Keratinocyte (primary cell): Measurements from ENCODE around the gene CMTR2. TPM values are rescaled to one million over a fixed set of nuclear protein-coding genes. Genes with fewer than 3 reads are reported as not detected.

ENCODE experiments used
- DNase-seq: peaks from one replicate; pipeline ENCODE4 v3.0.0-alpha.2; 2011; ENCODE audit warnings: low read depth, missing footprints, low spot score
- FAIRE-seq: peaks from 2 replicates; lab custom pipeline; 2011; peaks lifted over from hg19 to GRCh38; lab: Jason Lieb, UNC
- H2AFZ ChIP-seq: 2 replicates; pipeline ENCODE4 v1.6.0; 2012; ENCODE audit warnings: low read length, control low read depth, inconsistent platforms; ENCODE audit not compliant: control insufficient read depth
- H3K27ac ChIP-seq: 2 replicates; pipeline ENCODE4 v1.5.1; 2011; ENCODE audit warnings: low read length; ENCODE audit not compliant: control insufficient read depth, insufficient read depth
- H3K27me3 ChIP-seq: 3 replicates; pipeline ENCODE4 v1.6.0; 2011; ENCODE audit warnings: low read length; ENCODE audit not compliant: control insufficient read depth, insufficient read depth; ENCODE audit errors: extremely low read depth
- H3K36me3 ChIP-seq, 2 experiments: 2 replicates in 1 of 2; 3 replicates in 1 of 2; pipeline ENCODE4 v1.5.1; 2011; ENCODE audit warnings: low read length in 2 of 2, mild to moderate bottlenecking in 1 of 2; ENCODE audit not compliant: control insufficient read depth in 2 of 2, insufficient read depth in 2 of 2; ENCODE audit errors: extremely low read depth in 1 of 2
- H3K4me1 ChIP-seq: 3 replicates; pipeline ENCODE4 v1.5.1; 2011; ENCODE audit warnings: low read length; ENCODE audit not compliant: control insufficient read depth, insufficient read depth; ENCODE audit errors: extremely low read depth
- H3K4me2 ChIP-seq: 3 replicates; pipeline ENCODE4 v1.6.0; 2011; ENCODE audit warnings: low read depth, low read length; ENCODE audit not compliant: control insufficient read depth, insufficient read depth; ENCODE audit errors: extremely low read depth
- H3K4me3 ChIP-seq, 3 experiments: fragments of 200-600 bp in 1 of 3; sonication (generic) in 1 of 3; 2 replicates in 2 of 3; 3 replicates in 1 of 3; pipeline ENCODE4 v1.5.1; 2011 to 2016; ENCODE audit warnings: low read length in 3 of 3, mild to moderate bottlenecking in 3 of 3, control low read depth in 2 of 3, inconsistent platforms in 1 of 3, low read depth in 1 of 3, mixed read lengths in 1 of 3, mixed run types in 1 of 3, moderate library complexity in 1 of 3; ENCODE audit not compliant: control insufficient read depth in 2 of 3, insufficient read depth in 2 of 3; ENCODE audit errors: extremely low read depth in 1 of 3
- H3K79me2 ChIP-seq: 2 replicates; pipeline ENCODE4 v1.6.0; 2012; ENCODE audit warnings: low read length; ENCODE audit not compliant: control insufficient read depth, insufficient read depth
- H3K9ac ChIP-seq: 3 replicates; pipeline ENCODE4 v1.6.0; 2011; ENCODE audit warnings: low read length; ENCODE audit not compliant: control insufficient read depth, insufficient read depth; ENCODE audit errors: extremely low read depth
- H3K9me1 ChIP-seq: 3 replicates; pipeline ENCODE4 v1.6.0; 2011; ENCODE audit warnings: low read length; ENCODE audit not compliant: control insufficient read depth, insufficient read depth; ENCODE audit errors: extremely low read depth
- H3K9me3 ChIP-seq: 2 replicates; pipeline ENCODE4 v1.5.1; 2012; ENCODE audit warnings: low read depth, low read length; ENCODE audit not compliant: control insufficient read depth
- H4K20me1 ChIP-seq: 3 replicates; pipeline ENCODE4 v1.6.0; 2011; ENCODE audit warnings: low read length; ENCODE audit not compliant: control insufficient read depth, insufficient read depth; ENCODE audit errors: extremely low read depth
- EZH2 ChIP-seq: IDR thresholded peaks from one replicate; pipeline ENCODE4 v1.6.1; 2012; ENCODE audit warnings: inconsistent platforms, mild to moderate bottlenecking, low read length, moderate library complexity
- dilution Hi-C: fragments of 300-500 bp; cut with MboI; formaldehyde crosslinking; loops from one replicate; pipeline ENCODE4 v1.7.0; 2020; ENCODE audit warnings: low sequenced_read_pairs; ENCODE audit not compliant: extremely low pct_ligation_motif_present
- polyA plus RNA-seq, 5 experiments: library from polyadenylated mRNA; depleted of rRNA in 3 of 5; stranded (reverse) in 3 of 5; stranded (forward) in 1 of 5; unstranded in 1 of 5; fragments of >200 nt; gene quantifications; 1 replicate in 1 of 5; 2 replicates in 3 of 5; 3 replicates in 1 of 5; pipeline versions ENCODE4 v1.2.1 to v1.2.3, GENCODE V29; 2011 to 2012; ENCODE audit warnings: missing spikeins in 2 of 5, low read depth in 1 of 5, low replicate concordance in 1 of 5
- TF ChIP-seq, protein P1 (sequence below), 3 experiments: IDR thresholded peaks in 1 of 3; conservative IDR thresholded peaks in 1 of 3; optimal IDR thresholded peaks in 1 of 3; 2 replicates in 2 of 3; 3 replicates in 1 of 3; pipeline versions ENCODE3 to v1.5.1; 2011; ENCODE audit warnings: low read length in 3 of 3, mild to moderate bottlenecking in 3 of 3, moderate library complexity in 2 of 3, control low read depth in 1 of 3, inconsistent platforms in 1 of 3; ENCODE audit not compliant: insufficient read depth in 2 of 3; ENCODE audit errors: extremely low read depth in 1 of 3

CMTR2 gene
- polyA plus RNA-seq, 1 donor (not counting 4 experiments of a cell fraction or from before 2014, with no cell fraction given), result 37.9 TPM

GRCh38 chr16:71328151-71328550 is 38.9 kb upstream of the CMTR2 start:
- Histone ChIP-seq H3K4me2 (no peak overlapping the region), H3K9me3 (no peaks in the 10 kb centered on the region), H3K79me2 (no peaks in the 10 kb centered on the region), H3K9ac (no peak overlapping the region), H3K4me1 (peaks cover 9% of the 10 kb centered on the region), H4K20me1 (no peaks in the 10 kb centered on the region), H3K27me3 (no peaks in the 10 kb centered on the region), H2AFZ (no peak overlapping the region), H3K36me3 (no peaks in the 10 kb centered on the region), H3K27ac (no peak overlapping the region), H3K9me1 (no peaks in the 10 kb centered on the region), H3K4me3 (no peak overlapping the region)
- DNase-seq (no peak), FAIRE-seq (no peak)
- dilution Hi-C loops, result no loop called here
- TF ChIP-seq, protein P1, sequence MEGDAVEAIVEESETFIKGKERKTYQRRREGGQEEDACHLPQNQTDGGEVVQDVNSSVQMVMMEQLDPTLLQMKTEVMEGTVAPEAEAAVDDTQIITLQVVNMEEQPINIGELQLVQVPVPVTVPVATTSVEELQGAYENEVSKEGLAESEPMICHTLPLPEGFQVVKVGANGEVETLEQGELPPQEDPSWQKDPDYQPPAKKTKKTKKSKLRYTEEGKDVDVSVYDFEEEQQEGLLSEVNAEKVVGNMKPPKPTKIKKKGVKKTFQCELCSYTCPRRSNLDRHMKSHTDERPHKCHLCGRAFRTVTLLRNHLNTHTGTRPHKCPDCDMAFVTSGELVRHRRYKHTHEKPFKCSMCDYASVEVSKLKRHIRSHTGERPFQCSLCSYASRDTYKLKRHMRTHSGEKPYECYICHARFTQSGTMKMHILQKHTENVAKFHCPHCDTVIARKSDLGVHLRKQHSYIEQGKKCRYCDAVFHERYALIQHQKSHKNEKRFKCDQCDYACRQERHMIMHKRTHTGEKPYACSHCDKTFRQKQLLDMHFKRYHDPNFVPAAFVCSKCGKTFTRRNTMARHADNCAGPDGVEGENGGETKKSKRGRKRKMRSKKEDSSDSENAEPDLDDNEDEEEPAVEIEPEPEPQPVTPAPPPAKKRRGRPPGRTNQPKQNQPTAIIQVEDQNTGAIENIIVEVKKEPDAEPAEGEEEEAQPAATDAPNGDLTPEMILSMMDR (optimal IDR thresholded peaks at IDR 0.05 in 1 of 3, IDR thresholded peaks at IDR 0.05 in 1 of 3, conservative IDR thresholded peaks at IDR 0.05 in 1 of 3; ENCODE audit: extremely low read depth in 1 of 3, insufficient read depth in 2 of 3, low read length in 3 of 3), result no peak
- no peak for TF ChIP-seq EZH2

DNA sequence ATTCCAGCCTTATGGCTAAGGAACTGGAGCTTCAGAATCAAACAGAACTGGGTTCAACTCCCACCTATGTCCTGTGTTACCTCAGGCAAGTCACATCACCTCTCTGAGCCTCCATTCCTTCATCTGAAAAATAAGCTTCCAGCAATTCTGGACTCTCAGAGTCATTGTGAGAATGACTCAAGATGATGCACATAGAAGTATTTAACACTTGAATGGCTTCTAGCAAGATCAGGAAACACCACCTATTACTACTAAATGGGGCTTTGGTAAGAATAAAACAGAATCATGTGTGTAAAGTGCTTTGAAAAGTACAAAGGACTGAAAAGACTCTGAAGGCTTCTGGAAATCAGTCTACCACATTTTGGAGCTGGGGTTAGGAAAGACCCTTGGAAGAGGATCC is 38.5 kb upstream of the CMTR2 start:
- Histone ChIP-seq H4K20me1 (no peaks in the 10 kb centered on the region), H3K4me2 (no peak overlapping the region), H2AFZ (no peak overlapping the region), H3K27me3 (no peaks in the 10 kb centered on the region), H3K9me1 (no peaks in the 10 kb centered on the region), H3K27ac (no peak overlapping the region), H3K9ac (no peak overlapping the region), H3K79me2 (no peaks in the 10 kb centered on the region), H3K4me3 (no peak overlapping the region), H3K9me3 (no peaks in the 10 kb centered on the region), H3K4me1 (peaks cover 9% of the 10 kb centered on the region), H3K36me3 (no peaks in the 10 kb centered on the region)
- TF ChIP-seq EZH2, result no peak
- TF ChIP-seq, protein P1 (optimal IDR thresholded peaks at IDR 0.05 in 1 of 3, IDR thresholded peaks at IDR 0.05 in 1 of 3, conservative IDR thresholded peaks at IDR 0.05 in 1 of 3; ENCODE audit: extremely low read depth in 1 of 3, insufficient read depth in 2 of 3, low read length in 3 of 3), result no peak
- dilution Hi-C loops, result no loop called here
- no peak for DNase-seq
- FAIRE-seq, result no peak
